HG02763 (cell line): Measurements from ENCODE around the gene PCF11.

ENCODE experiments used
- ATAC-seq: cut with Tn5 transposase; IDR thresholded peaks from one replicate; pipeline ENCODE4 v1.9.1; 2021; ENCODE audit warnings: mild to moderate bottlenecking, moderate library complexity; ENCODE audit not compliant: unreplicated experiment

The PCF11 gene

DNA sequence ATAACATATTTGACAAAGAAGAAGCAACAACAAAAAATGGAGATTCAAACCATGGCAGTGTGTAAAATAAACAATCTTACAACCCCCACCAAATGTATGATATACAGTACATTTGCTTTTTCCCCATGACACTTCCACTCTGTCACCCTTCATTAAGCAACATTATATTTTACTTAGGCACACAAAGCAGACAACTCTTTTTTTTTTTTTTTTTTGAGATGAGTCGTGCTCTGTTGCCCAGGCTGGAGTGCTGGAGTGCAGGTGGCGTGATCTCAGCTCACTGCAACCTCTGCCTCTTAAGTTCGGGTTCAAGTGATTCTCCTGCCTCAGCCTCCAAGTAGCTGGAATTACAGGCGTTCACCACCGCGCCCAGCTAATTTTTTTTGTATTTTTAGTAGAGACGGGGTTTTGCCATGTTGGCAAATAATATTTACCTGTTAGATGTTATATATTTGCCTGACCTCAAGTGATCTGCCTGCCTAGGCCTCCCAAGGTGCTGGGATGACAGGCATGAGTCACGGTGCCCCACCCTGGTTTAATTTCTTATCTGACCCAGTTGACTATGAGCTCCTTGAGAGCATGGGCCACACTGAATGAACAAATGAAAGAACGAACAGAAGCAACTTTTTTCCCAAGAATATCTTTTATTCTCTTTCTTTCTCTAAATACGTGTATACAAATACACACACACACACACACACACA lies 5.5 kb upstream of the PCF11 start:
- no peak for ATAC-seq

DNA sequence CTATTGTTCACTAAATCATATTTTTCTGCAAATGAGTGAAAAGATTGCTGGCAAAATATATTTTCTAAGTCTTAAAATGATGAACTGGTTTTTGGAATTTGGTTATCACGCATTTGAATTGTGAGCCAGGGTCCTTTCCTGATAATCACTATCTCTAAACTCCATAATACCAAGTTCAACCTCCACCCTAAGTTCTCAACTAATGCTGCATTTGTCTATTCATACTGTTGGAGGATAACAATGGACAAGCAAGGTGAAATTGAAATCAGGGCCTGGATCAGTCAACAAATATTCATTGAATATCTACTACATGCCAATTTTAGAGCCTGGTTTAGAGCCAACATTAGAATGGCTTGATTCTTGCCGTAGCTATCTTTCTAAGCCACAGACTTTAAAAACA lies 4.7 kb upstream of the PCF11 start:
- ATAC-seq: no peak

DNA sequence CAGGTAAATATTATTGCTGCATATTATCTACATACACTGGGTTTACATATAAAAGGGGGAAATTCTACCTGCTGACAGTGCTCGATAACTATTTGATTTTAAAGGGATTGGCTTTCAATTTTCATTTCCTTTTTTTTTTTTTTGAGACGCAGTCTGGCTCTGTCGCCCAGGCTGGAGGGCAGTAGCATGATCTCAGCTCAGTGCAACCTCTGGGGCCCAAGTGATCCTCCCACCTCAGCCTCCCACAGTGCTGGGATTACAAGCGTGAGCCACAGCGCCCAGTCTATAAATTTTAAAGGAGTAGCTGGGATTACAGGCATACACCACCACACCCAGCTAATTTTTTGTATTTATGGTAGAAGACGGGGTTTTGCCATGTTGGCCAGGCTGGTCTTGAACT lies 3.2 kb upstream of the PCF11 start:
- no peak for ATAC-seq

DNA sequence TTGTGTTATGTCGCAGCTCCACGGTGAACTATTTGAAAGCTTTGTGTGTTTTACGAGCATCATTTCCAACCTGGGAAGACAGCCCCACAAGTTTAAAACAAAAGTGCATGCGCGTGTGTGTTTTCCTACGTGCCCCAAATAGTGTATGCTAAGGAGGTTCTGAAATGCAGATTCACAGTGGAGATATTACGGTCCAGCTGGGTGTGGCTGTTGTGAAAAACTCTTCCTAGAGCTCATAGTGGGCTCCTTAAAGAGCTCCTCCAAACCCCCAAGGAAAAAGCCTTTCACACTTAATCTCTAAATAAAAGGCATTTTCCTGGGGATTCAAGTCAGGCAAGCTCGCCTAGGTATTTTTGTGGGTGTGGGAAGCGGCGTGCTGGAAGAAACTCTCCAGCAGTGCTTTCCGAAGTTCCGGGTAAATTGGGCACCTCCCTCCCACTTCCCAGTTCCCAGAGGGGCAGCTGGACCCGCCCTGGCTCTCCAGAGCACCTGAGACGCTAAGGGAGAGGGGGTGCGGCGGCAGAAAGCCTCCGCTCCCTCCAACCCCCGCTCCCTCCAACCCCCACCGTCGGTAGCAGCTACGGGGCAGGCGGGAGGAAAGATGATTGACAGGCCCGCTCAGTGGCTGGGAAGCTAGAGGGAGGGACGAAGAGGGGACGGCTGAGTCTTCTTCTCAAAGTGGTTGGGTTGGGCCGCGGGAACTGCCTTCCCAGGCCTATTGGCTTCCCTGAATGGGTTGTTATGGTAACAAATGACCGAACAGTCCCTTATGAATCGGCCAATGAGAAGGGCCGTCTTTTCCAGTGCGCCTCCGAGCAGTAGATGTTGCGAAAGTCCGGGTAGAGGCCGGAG lies 561 bp upstream of the PCF11 start:
- ATAC-seq: peak; percentile 93

DNA sequence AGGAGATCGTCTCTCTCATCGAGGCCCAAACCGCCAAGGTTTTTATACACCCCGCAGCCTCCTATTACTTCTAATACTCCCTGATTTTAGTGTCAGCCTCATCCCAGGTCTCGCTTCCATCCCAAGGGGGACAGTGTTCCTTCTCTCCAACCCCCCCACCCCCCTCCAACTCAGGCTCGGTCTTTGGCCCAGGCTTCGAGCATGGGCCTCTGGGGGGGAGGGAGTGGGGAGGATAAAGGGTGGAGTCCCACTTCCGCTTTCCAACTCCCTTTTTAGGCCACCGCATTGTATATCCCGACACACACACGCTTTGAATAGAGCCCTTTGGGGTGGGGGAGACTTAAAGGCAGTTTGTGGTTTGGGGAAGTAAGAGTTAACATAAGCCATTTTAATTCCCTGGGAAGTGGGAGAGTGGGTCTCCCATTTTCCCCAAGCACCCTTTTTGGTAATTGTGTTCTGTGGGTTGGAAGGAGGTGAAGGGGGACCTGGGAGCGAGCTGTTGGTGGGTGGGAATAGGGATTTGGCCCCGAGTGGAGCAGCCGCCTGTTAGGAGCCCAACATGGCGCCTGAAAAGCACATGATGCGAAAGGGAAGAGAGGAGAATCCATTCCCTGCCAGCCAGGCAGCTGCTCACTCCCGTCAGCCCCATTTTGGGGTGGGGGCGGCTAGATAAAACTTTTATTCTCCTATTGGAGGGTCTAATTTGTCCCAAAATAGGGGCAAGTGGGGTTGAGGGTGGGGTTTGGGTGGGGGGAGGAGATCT lies 844 bp downstream of the PCF11 start:
- no peak for ATAC-seq

DNA sequence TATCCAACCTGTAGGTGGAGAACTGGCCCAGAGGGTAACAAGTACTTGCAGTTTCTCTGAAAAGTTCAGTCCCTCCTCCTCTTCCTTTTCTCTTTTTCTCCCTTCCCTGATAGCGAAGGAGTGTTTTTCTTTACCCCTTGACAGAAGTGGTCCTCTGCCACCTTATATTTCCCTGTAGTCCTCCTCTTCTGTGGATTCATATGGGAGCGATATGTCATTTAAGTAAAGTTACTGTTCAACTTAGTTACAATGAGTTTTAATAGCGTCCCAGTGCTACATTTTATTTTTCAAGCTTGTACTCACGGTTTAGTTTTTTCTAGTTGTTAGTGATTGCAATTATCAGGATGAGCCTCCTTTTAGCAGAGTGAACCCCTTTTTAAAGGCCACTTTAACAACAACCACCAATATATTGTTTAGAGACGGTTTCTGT lies 1.4 kb downstream of the PCF11 start:
- ATAC-seq: no peak

DNA sequence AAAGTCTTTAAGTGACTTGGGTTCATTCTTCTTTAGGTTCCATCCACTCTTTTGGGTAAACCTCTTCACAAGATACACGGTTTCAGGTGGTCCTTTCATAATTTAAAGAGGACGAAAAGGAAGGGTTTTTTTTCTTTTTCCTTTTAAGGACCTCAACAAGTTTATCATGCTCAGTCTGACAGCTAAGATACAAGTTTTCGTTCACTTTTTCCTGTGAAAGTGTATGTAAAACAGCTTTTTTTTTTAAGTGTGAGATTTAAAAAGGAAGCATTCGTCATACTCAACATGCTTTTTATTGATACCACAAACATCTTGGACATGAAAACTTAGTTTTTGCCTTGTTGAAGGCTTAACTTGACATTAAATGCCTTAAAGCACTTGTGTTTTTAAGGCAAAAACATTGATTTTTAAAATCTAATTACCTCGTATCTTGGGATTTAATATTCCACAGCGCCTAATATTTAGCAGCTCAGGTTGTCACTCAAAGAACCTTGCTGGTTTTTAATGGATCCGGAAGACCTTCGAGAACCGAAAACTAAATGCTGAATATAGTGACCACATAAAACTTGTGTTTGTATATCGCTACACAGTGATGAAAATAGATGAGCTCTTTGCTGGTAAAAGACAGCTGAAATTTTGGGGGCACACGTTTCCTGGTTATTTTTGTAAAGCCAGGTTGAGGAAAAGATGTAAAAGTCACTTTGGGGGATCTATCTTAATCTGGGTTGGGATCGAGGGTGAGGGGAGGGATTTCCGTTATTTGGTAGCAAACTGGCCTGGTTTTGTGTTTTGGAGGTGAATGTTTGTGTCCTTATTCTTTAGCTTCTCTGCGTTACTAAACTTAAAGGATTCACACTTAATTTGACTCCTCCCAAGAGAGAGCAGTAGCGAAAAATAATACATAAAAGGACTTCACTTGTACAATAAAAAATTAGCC lies 2.3 kb downstream of the PCF11 start:
- no peak for ATAC-seq

DNA sequence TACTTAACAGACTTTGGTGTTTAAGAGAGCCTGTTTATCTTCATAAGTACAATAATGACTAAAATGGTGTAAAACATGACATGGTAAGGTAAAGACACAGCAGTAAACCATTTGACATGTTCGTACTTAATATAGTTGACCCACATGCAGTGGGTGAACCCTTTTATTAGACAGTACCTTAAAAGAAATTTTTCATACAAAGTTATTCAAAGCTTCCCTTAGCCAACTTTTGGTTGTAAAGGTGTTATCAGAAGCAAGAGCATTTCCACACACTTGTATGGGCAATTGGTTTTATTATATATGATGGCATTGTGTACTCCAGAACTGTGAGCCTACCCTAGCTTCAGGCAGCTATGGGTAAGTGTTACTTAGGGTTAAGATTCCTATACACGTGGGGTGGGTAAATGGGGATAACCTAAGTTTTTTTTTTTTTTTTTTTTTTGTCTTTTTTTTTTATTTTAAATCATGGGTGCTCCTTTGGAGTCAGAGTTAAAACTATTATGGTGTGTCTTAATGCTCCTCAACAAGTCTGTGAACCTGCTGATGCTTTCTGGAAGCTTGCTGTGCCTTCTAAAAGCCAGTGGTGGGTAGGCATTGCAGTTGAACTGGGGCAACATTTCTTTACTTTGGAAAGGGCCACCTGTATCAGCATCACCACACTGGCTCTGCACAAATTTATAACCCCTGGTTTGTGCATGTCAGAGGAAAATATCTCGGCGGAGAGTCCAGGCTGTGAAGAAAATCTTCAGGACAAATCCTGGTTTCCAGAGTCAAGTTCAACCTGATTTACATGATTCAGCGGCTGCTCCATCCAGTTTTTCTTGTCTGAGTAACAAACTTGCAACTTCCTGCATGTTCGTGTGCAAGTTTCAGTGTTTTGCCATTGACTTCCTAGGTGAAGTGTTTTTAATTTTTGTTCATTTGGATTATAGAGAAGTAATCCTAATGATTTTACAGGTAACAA lies 3.3 kb downstream of the PCF11 start:
- ATAC-seq: no peak

DNA sequence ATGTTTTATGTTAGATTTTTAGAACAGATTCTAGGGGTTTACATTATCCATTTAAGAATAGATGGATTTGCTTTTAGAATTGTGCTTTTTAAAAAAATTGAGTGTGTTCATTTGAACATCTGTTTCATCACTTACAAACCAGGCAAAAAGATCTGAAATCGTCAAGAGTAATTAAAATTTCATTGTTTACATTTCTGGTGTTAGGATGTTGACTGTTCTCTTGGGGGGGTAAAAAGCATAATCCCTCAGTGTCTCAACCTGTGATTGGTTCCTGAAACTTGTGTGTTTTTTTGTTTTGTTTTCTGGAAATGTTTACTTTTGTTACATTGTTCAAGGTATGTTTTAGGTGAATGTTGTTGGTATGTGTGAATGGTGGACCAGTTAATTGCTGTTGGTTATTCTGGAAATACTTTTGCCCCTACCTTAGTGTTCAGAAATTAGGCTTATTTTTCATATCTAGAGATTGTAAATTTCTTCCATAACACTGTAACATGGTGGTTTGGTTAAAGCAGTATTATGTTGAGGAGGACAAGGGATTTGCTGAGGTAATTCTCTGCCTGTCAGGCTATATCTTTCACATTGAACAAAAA lies 4.8 kb downstream of the PCF11 start:
- no peak for ATAC-seq

DNA sequence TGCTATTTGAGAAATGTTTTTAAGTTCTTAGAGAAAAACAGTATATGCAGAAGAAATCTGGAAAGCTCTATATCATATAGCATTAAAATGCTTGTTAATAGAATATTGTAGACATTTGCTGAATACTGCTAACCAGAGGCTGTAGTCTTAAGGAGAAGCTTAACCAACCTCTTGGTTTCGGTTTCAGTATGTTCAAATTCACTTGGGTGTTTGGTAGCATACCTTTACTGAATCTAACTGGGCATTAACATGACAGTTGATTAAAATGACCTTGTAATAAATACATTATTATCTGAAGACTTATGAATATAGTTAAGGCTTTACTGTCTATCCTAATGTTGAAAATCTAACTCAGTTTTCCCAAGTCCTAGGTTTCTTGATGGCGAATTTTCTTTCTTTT lies 5.4 kb downstream of the PCF11 start:
- ATAC-seq: peak; percentile 67

DNA sequence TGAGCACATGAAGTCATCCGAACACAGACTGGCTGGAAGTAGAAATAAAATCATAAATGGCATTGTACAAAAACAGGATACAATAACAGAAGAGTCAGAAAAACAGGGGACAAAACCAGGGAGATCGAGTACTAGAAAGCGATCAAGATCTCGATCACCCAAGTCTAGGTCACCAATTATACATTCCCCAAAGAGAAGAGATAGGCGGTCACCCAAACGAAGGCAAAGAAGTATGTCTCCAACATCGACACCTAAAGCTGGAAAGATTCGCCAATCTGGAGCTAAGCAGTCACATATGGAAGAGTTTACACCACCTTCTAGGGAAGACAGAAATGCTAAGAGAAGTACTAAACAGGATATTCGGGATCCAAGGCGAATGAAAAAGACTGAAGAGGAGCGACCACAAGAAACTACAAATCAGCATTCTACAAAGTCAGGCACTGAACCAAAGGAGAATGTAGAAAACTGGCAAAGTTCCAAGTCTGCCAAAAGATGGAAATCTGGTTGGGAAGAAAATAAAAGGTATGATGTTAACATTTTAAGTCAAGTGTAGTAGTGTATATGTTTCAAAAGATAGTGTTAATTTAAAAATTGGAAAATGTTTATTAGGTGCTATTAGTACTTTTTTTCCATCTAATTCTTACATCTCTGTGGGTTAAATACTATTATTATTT lies 9.4 kb downstream of the PCF11 start:
- no peak for ATAC-seq

DNA sequence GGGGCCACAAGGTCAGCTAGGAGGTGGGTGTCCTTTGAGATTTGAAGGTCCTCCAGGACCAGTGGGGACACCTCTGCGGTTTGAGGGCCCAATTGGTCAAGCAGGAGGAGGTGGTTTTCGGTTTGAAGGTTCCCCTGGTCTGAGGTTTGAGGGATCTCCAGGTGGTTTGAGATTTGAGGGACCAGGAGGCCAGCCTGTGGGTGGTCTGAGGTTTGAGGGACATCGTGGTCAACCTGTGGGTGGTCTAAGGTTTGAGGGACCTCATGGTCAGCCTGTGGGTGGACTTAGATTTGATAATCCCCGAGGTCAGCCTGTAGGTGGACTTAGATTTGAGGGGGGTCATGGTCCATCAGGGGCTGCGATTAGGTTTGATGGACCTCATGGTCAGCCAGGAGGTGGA lies 11.8 kb downstream of the PCF11 start:
- ATAC-seq: no peak

DNA sequence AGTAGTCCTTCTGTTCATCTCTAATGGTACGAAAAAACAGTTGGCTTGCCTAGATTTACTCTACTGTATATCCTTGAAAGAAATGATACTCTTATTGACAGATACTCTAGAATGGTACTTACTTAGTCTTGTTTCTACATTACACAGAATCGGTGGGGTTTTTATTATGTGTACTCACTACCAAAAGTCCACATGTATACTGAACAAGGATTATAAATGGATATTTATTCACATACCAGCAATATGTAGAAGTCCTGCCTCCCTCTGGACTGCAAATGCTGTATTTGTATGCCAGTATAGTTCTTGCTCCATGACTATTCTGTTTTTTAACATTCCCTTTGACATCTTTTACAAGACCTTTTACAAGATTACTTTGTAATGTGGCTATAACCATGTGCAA lies 13.9 kb downstream of the PCF11 start:
- no peak for ATAC-seq

DNA sequence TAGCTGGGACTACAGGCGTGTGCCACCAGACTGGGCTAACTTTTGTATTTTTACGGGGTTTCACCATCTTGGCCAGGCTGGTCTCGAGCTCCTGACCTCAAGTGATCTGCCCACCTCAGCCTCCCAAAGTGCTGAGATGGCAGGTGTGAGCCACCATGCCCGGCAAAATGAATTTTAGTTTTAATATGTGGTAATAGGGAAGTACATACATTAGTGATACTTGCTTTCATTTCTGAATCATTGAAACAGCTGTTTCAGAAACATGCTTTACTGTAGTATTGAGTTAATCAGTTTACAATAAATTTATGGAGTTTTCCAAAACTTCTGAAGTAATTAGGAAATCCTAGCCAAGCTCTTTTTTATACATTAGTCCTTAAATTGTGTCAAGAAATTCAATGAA lies 15.6 kb downstream of the PCF11 start:
- no peak for ATAC-seq

DNA sequence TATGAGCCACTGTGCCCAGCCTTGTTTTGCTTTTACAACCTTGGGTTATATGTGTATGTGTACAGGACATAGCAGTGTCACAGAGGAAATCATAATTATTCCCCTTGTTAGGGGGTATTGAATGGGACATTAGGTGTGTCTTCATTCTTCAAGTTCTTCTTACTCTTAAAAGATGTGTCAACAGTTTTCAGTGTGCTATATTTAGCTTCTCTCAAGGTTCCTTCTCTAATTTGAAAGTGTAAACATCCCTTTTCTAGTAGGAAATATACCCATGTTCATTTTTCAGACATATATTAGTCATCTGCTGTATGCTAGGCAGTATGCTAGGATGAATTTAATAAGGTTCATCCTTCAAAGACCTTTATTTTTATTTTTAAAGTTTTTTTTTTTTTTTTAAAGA lies 17.1 kb downstream of the PCF11 start:
- peak; percentile 48 for ATAC-seq

DNA sequence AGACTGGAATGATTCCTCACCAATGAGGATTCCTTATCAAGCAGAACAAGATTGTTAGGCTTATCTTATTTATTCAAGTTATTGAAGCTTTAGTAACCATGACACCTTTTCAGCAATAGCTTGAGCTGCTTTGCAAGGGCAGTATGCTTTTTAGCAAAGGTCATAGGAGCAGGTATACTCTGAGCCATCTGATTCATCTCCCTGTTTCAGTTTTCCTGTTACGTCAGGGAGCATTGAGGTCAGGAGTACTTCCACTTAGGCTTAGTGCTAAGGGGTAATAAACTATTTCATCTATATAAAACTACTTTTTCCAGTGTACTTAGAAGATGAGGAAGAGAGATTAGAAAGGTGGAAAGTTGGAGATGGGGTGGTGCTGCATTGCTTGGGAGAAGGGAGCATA lies 18.9 kb downstream of the PCF11 start:
- ATAC-seq: no peak

DNA sequence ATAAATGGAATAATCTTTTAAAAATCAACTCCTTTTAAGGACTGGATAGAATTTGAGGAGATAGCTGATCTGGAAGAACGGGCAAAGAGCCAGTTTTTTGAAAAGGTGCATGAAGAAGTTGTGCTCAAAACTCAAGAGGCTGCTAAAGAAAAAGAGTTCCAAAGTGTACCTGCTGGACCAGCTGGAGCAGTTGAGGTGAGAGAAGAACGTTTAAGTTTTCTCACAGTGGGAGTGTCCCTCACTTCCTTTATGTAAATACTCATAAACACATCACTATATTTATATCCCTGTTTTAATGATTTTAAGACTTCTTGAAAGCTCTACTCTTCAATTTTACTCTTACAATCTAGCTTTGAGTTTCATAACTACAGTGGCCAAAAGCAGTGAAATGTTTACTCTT lies 24.9 kb downstream of the PCF11 start:
- no peak for ATAC-seq

DNA sequence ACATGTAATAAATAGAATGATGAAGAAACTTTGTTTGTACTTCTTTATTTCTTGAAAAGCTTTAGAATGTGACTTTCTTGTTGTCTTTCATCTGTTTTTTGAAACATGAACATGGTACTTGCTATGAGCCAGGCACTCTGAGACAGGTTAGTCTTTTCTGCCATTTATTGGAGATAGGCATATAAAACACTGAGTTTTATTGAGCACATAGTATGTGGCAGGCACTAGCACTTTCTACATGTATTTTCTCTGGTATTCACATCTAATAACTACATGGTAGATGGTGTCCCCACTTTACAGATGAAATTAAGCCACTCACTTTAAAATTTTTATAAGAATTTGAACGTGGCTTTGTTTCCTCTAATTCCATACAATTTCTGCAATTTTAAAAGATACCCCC lies 28.8 kb downstream of the PCF11 start:
- ATAC-seq: no peak

DNA sequence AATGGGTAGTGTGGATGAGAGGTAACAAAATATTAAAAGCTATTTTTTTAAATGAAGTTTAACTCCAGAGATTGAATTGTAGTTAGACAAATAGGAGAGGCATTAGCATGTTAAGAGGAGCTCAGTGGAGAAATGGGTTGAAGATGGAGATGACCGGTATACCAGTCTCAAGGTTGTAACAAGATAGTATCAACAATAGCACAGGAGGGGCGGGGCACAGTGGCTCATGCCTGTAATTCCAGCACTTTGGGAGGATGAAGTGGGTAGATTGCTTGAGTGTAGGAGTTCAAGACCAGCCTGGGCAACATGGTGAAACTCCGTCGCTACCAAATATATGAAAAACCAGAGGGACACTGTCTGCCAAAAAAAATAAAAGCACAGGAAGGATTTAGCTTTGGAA lies 30.5 kb downstream of the PCF11 start:
- no peak for ATAC-seq
